Pancreas (tissue), 10 donors: ENCODE measurements around the gene EVA1A. TPM values are rescaled to one million over a fixed set of nuclear protein-coding genes. Genes with fewer than 3 reads are reported as not detected.

Source experiments
- ATAC-seq, 4 donors: fragments of 200-7000 bp; cut with Tn5 transposase; one replicate each; pipeline versions ENCODE4 v1.8.0 to v1.9.1; 2020; ENCODE audit warnings: mild to moderate bottlenecking in 4 of 4, moderate library complexity in 4 of 4
- DNase-seq, 6 donors: peaks; one replicate each; pipeline ENCODE4 v3.0.0-alpha.2; 2020
- FAIRE-seq: peaks from 2 replicates; lab custom pipeline; 2012; peaks lifted over from hg19 to GRCh38; lab: Jason Lieb, UNC
- H3K27ac ChIP-seq, 4 donors: fragments of 200-600 bp; sonication (generic); 1 replicate in 3 of 4; 2 replicates in 1 of 4; pipeline versions ENCODE4 v1.5.0 to v1.8.0; 2020
- H3K27me3 ChIP-seq, 4 donors: fragments of 200-600 bp; one replicate each; pipeline ENCODE4 v1.8.0; 2021
- H3K36me3 ChIP-seq, 3 donors: fragments of 200-600 bp; sonication (generic) in 1 of 3; one replicate each; pipeline versions ENCODE4 v1.5.0 to v1.8.0; 2020 to 2021
- H3K4me1 ChIP-seq, 3 donors: fragments of 200-600 bp; one replicate each; pipeline ENCODE4 v1.8.0; 2021
- H3K4me3 ChIP-seq, 4 donors: fragments of 200-600 bp; sonication (generic) in 2 of 4; one replicate each; pipeline versions ENCODE4 v1.5.0 to v1.8.0; 2020 to 2021
- H3K9me3 ChIP-seq, 4 donors: fragments of 200-600 bp; one replicate each; pipeline ENCODE4 v1.8.0; 2021
- CTCF ChIP-seq, 4 donors: fragments of 200-600 bp; sonication (generic) in 3 of 4; IDR thresholded peaks; one replicate each; pipeline versions ENCODE4 v1.5.0 to v1.8.0; 2021; ENCODE audit warnings: antibody characterized with exemption in 4 of 4
- WGBS, 2 donors: extraction: QIAGEN DNeasy Blood & Tissue Kit; methylation state at CpG; one replicate each; pipeline ENCODE4 v1.1.7; 2013; 5-methylcytosine and 5-hydroxymethylcytosine counted together
- intact Hi-C, 3 donors: fragments of 100-400 bp; cut with DNase I; formaldehyde crosslinking; loops; one replicate each; pipeline versions ENCODE4 v1.11.1 to v1.14.2; 2022
- polyA plus RNA-seq, 2 donors: library from polyadenylated mRNA; stranded (reverse); fragments of 200-250 nt; gene quantifications; one replicate each; pipeline ENCODE4 v1.2.3, GENCODE V29; 2013
- total RNA-seq, 6 donors: library from RNA; stranded (reverse); fragmentation: NEBNext Ultra II Directional in 4 of 6; extraction: Animal tissue kit (Norgen Biotek cat#: 25700) in 4 of 6; gene quantifications; one replicate each; pipeline versions ENCODE4 v1.2.1 to v1.2.4, GENCODE V29; 2021 to 2023
- donor health status: healthy with polysubstance abuse.
- donor health status: DM: no; HTN: no; CAD: no; lungs with moderate emphysema.
- donor health status: DM: no; HTN: no; CAD: no.
- donor health status: control.
- donor health status: control.
- donor health status: Bipolar disorder and iron deficiency.
- donor health status: DM: yes; HTN: yes; CAD: no.
- donor health status: DM: no; HTN: no; CAD: no.
- donor health status: DM: no; HTN: no; CAD: no.
- donor health status: DM: yes; HTN: yes; CAD: no.

The EVA1A gene
- total and polyA plus RNA-seq, 8 donors, result 16.1 to 36.8 (median 22.4) TPM

GRCh38 chr2:75475976-75476375 lies 84.8 kb downstream of the EVA1A start:
- intact Hi-C loops, result loop anchor here in 1 of 3 donors (10.0 kb wide), 1 partner anchor 139 kb away; no protein-coding TSS in a partner anchor
- ATAC-seq (no peak), DNase-seq (no peak), FAIRE-seq (no peak)
- Histone ChIP-seq H3K4me3 (no peak overlapping the region), H3K36me3 (no peaks in the 10 kb centered on the region), H3K4me1 (peaks cover 0 to 4% (median 0%) of the 10 kb centered on the region in 3 donors), H3K9me3 (no peaks in the 10 kb centered on the region), H3K27me3 (no peaks in the 10 kb centered on the region), H3K27ac (no peak overlapping the region)
- no peak for TF ChIP-seq CTCF (IDR thresholded peaks at IDR 0.05)
- WGBS, 2 donors, result 74 to 75% methylated on average over 2 of the region's 2 CpGs

GRCh38 chr2:75475049-75475448 lies 85.7 kb downstream of the EVA1A start:
- 72% methylated on average over 2 of the region's 2 CpGs for WGBS, 2 donors
- no peak overlapping the region for H3K27ac ChIP-seq

GRCh38 chr2:75474115-75474514 lies 86.6 kb downstream of the EVA1A start:
- intact Hi-C loops, result loop anchor here (5.0 to 10.0 kb wide), 2 partner anchors 138 to 141 kb away; no protein-coding TSS in a partner anchor
- 74 to 84% methylated on average over 8 of the region's 8 CpGs for WGBS, 2 donors
- ATAC-seq (no peak), DNase-seq (no peak), FAIRE-seq (no peak)
- H3K36me3 ChIP-seq, result no peaks in the 10 kb centered on the region
- no peaks in the 10 kb centered on the region for H3K9me3 ChIP-seq
- no peak overlapping the region for H3K27ac ChIP-seq
- no peaks in the 10 kb centered on the region for H3K4me1 ChIP-seq
- no peak for TF ChIP-seq CTCF (IDR thresholded peaks at IDR 0.05)
- H3K27me3 ChIP-seq, result no peaks in the 10 kb centered on the region
- no peak overlapping the region for H3K4me3 ChIP-seq

More at GRCh38 chr2:75475049-75475448, 85.7 kb downstream of the EVA1A start:
- FAIRE-seq, result no peak
- no peak for ATAC-seq
- H3K36me3 ChIP-seq, result no peaks in the 10 kb centered on the region
- no peaks in the 10 kb centered on the region for H3K4me1 ChIP-seq
- DNase-seq, result no peak
- no peaks in the 10 kb centered on the region for H3K9me3 ChIP-seq
- intact Hi-C loops, result loop anchor here in 1 of 3 donors (10.0 kb wide), 1 partner anchor 140 kb away; no protein-coding TSS in a partner anchor
- no peak overlapping the region for H3K4me3 ChIP-seq
- TF ChIP-seq CTCF (IDR thresholded peaks at IDR 0.05), result no peak
- H3K27me3 ChIP-seq, result no peaks in the 10 kb centered on the region

GRCh38 chr2:75466708-75467311 lies 93.9 kb downstream of the EVA1A start:
- peak in 5 of 6 donors; percentile 30 to 60 (median 34) for DNase-seq
- no peak overlapping the region for H3K4me3 ChIP-seq
- H3K9me3 ChIP-seq, result no peaks in the 10 kb centered on the region
- no peaks in the 10 kb centered on the region for H3K36me3 ChIP-seq
- intact Hi-C loops, result no loop called here
- no peaks in the 10 kb centered on the region for H3K4me1 ChIP-seq
- FAIRE-seq, result no peak
- peak; percentile 59 to 86 (median 64) for ATAC-seq
- H3K27ac ChIP-seq, result no peak overlapping the region
- 36 to 37% methylated on average over 3 of the region's 3 CpGs for WGBS, 2 donors
- TF ChIP-seq CTCF (IDR thresholded peaks at IDR 0.05), result peak; percentile 22 to 37 (median 28)
- no peaks in the 10 kb centered on the region for H3K27me3 ChIP-seq
